Thyroid gland (tissue), 4 donors: ENCODE measurements around the gene ADGRB3.

ENCODE experiments used
- POLR2A ChIP-seq, 2 donors: fragments of 450-650 bp; IDR thresholded peaks; one replicate each; pipeline ENCODE4 v1.6.1; 2017; ENCODE audit warnings: antibody characterized with exemption in 2 of 2, mild to moderate bottlenecking in 2 of 2, moderate library complexity in 1 of 2
- TF ChIP-seq, protein P1 (sequence below), 6 experiments: fragments of 200-600 bp in 3 of 6; fragments of 450-650 bp in 3 of 6; sonication (generic) in 3 of 6; IDR thresholded peaks; one replicate each; pipeline ENCODE4 v1.5.1; 2016 to 2019; ENCODE audit warnings: antibody characterized with exemption in 6 of 6, mild to moderate bottlenecking in 2 of 6, inconsistent platforms in 1 of 6, moderate library complexity in 1 of 6

DNA sequence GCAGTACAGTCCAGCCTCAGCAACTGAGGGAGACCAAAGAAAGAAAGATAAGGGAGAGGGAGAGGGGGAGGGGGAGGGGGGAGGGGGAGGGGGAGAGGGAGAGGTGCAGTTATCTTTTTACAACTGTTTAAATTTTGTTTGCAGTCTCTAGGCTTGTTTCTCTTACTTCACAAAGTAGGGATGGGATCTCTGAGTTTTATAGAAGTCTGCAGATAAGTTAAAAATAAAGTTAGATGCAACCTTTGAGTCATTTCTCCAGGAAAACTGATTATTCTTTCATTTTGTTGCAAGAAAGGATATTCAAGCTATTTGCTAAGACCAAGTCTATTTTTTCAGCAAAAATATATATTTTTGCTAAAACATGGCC is 487.3 kb downstream of the ADGRB3 start:
- TF ChIP-seq, protein P1, sequence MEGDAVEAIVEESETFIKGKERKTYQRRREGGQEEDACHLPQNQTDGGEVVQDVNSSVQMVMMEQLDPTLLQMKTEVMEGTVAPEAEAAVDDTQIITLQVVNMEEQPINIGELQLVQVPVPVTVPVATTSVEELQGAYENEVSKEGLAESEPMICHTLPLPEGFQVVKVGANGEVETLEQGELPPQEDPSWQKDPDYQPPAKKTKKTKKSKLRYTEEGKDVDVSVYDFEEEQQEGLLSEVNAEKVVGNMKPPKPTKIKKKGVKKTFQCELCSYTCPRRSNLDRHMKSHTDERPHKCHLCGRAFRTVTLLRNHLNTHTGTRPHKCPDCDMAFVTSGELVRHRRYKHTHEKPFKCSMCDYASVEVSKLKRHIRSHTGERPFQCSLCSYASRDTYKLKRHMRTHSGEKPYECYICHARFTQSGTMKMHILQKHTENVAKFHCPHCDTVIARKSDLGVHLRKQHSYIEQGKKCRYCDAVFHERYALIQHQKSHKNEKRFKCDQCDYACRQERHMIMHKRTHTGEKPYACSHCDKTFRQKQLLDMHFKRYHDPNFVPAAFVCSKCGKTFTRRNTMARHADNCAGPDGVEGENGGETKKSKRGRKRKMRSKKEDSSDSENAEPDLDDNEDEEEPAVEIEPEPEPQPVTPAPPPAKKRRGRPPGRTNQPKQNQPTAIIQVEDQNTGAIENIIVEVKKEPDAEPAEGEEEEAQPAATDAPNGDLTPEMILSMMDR (IDR thresholded peaks at IDR 0.05) = no peak
- no peak for TF ChIP-seq POLR2A (IDR thresholded peaks at IDR 0.05)
